ENCODE results near the gene DNAH10.

GRCh38 chr12:123749355-123749754, 12.7 kb upstream of the DNAH10 start:
- TF ChIP-seq CTCF (IDR thresholded peaks at IDR 0.05) = no peak
- no peak for TF ChIP-seq POLR2A (IDR thresholded peaks at IDR 0.05)
- TF ChIP-seq POLR2AphosphoS5 (IDR thresholded peaks at IDR 0.05) = no peak
